Uterus (tissue), 2 donors: ENCODE data around the gene IL20RB.

ENCODE experiments used
- CTCF ChIP-seq, 4 experiments: fragments of 200-600 bp in 2 of 4; fragments of 450-650 bp in 2 of 4; sonication (generic) in 2 of 4; IDR thresholded peaks; one replicate each; pipeline ENCODE4 v1.5.1; 2016 to 2019; ENCODE audit warnings: antibody characterized with exemption in 4 of 4, mild to moderate bottlenecking in 2 of 4, moderate library complexity in 1 of 4
- POLR2A ChIP-seq, 2 donors: fragments of 450-650 bp; IDR thresholded peaks; one replicate each; pipeline ENCODE4 v1.6.1; 2016; ENCODE audit warnings: antibody characterized with exemption in 2 of 2, mild to moderate bottlenecking in 1 of 2, moderate library complexity in 1 of 2

DNA sequence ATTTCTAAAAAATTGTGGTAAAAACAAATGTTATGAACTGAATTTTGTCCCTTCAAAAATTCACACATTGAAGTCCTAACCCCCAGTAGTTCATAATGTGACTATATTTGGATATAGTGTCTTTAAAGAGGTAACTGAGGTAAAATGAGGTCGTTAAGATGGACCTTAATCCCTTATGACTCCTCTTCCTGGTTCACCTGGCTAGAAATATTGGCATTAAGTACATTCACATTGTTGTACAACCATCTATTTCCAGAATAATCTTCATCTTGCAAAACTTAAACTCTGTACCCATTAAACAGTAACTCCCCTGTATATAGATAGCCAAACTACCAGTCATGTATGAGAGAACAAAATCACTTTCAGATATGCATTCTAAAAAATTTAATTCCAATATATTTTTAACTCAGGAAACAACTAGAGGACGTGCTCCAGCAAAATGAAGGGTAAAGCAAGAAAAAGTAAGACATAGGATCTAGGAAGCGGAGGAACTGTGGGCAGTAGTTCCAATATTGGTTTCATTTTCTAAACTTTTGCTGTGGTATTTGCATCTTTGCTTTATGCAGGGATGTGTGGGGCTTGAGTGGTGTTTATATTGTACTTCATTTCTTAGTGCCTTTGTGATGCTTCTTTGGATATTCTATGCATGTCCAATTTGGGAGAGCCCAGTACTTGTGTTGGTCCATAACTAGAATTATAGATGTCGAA, 36.7 kb upstream of the IL20RB start:
- no peak for TF ChIP-seq POLR2A (IDR thresholded peaks at IDR 0.05)
- no peak for TF ChIP-seq CTCF (IDR thresholded peaks at IDR 0.05)
